DOHH2 (cell line): ENCODE measurements around the gene TNS1.

Experiments
- EZH2phosphoT487 ChIP-seq: fragments of 200-600 bp; sonication (generic); IDR thresholded peaks from 2 replicates; pipeline ENCODE4 v1.6.1; 2017; ENCODE audit warnings: borderline replicate concordance, mild to moderate bottlenecking, antibody characterized with exemption, low read length, moderate library complexity, mixed read lengths
- TF ChIP-seq, protein P1 (sequence below): fragments of 200-600 bp; sonication (generic); IDR thresholded peaks from one replicate; pipeline ENCODE4 v1.5.1; 2014; ENCODE audit warnings: antibody characterized with exemption, mild to moderate bottlenecking, low read depth, low read length; ENCODE audit not compliant: poor library complexity, severe bottlenecking

DNA sequence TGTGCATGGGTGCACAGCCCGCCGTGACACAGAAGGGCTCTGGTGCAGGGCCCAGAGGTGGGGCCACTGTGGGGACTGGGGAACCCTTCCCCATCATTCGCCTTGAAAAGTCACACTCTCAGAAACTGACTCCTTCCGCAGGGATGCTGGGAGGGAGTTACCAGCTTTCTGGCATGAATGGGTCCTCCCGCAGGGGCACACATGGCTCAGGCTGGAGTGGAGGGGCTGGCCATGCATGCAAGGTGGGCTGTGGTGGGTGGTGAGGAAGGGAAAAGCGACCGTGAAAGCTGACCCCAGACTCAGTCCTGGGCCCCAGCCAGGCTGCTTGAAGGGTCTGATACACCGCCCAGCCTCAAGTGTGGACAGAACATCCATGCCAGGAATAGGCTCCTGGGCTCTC is 201.1 kb downstream of the TNS1 start:
- TF ChIP-seq, protein P1, sequence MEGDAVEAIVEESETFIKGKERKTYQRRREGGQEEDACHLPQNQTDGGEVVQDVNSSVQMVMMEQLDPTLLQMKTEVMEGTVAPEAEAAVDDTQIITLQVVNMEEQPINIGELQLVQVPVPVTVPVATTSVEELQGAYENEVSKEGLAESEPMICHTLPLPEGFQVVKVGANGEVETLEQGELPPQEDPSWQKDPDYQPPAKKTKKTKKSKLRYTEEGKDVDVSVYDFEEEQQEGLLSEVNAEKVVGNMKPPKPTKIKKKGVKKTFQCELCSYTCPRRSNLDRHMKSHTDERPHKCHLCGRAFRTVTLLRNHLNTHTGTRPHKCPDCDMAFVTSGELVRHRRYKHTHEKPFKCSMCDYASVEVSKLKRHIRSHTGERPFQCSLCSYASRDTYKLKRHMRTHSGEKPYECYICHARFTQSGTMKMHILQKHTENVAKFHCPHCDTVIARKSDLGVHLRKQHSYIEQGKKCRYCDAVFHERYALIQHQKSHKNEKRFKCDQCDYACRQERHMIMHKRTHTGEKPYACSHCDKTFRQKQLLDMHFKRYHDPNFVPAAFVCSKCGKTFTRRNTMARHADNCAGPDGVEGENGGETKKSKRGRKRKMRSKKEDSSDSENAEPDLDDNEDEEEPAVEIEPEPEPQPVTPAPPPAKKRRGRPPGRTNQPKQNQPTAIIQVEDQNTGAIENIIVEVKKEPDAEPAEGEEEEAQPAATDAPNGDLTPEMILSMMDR: no peak
- TF ChIP-seq EZH2phosphoT487: no peak
